GM19240 (cell line): ENCODE data around the gene SERPIND1.
"Not testable (repeated sequence)": the region's sequence is repeated elsewhere in the genome, so short reads cannot be mapped to it uniquely, and the experiment has no call there.

Experiments used
- DNase-seq: peaks from one replicate; pipeline ENCODE4 v3.0.0; 2011; ENCODE audit warnings: low spot score; ENCODE audit not compliant: insufficient read length

Gene SERPIND1

GRCh38 chr22:20773793-20774212 lies at the start of gene SERPIND1:
Gene SERPIND1 (plus strand): TSS chr22:20774113. CDS start chr22:20779313, 5,200 bp downstream.
- no peak for DNase-seq

GRCh38 chr22:20724676-20725454 lies 49.0 kb upstream of the SERPIND1 start:
- no peak for DNase-seq

GRCh38 chr22:20725987-20726558 lies 47.8 kb upstream of the SERPIND1 start:
- DNase-seq: no peak

GRCh38 chr22:20727118-20728015 lies 46.5 kb upstream of the SERPIND1 start:
- no peak for DNase-seq

GRCh38 chr22:20728523-20729190 lies 45.3 kb upstream of the SERPIND1 start:
- no peak for DNase-seq

- DNase-seq: no peak
These were observed 44.7 kb upstream of the SERPIND1 start for GRCh38 chr22:20729194-20729593.

- not testable (repeated sequence) for DNase-seq
These were observed 41.5 kb upstream of the SERPIND1 start for GRCh38 chr22:20732431-20732830.

- DNase-seq: not testable (repeated sequence)
These were observed 38.4 kb upstream of the SERPIND1 start for GRCh38 chr22:20735356-20736162.

- not testable (repeated sequence) for DNase-seq
These were observed 37.0 kb upstream of the SERPIND1 start for GRCh38 chr22:20736891-20737290.

- no peak for DNase-seq
These were observed 35.4 kb upstream of the SERPIND1 start for GRCh38 chr22:20738394-20739089.

GRCh38 chr22:20740222-20740951 lies 33.5 kb upstream of the SERPIND1 start:
- DNase-seq: no peak

GRCh38 chr22:20741008-20741633 lies 32.8 kb upstream of the SERPIND1 start:
- no peak for DNase-seq

GRCh38 chr22:20741634-20742581 lies 32.0 kb upstream of the SERPIND1 start:
- DNase-seq: peak; percentile 25

GRCh38 chr22:20742764-20743163 lies 31.1 kb upstream of the SERPIND1 start:
- no peak for DNase-seq

GRCh38 chr22:20744456-20744855 lies 29.5 kb upstream of the SERPIND1 start:
- no peak for DNase-seq

- DNase-seq: no peak
These were observed 28.8 kb upstream of the SERPIND1 start for GRCh38 chr22:20745119-20745518.

- no peak for DNase-seq
These were observed 27.3 kb upstream of the SERPIND1 start for GRCh38 chr22:20746431-20747189.
